ENCODE results near the gene BMPER.

BMPER gene

GRCh38 chr7:34036051-34036920, 130.9 kb downstream of the BMPER start:
- no peak for DNase-seq

DNA sequence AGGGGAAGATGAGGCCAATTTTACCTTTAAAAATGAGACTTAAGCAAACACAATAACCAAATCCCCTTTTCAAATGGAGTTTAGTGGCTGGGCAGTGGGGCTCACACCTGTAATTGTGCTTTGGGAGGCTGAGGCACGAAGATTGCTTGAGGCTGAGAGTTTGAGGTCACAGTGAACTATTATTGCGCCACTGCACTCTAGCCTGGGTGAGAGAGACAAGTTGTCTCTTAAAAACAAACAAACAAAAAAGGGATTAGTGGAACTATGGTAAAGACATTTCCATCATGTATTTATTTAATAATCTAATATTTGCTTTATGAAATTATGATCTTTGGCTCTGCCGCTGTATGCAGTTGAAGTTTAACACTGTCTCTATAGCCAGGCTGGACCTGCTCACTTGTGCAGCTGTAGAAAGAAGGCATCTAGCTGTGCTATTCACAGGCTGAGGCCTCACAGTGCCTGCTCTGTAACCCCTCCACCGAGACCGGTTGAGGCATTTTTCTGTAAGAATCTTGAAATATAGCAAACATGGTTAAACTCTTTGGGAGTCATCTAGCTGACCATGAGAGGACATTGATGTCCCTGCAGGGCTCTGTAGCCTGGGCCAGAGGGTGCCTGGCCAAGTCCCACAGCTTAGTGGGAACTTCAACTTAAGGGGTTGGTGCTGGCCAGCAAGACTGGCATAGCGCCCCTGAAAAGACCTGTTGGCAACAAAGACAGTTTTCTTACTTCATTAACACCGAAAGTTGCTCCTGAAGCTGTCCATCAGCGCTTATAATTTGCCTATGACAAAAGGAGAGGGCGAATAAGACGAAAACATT, 131.8 kb downstream of the BMPER start:
- no peak for DNase-seq

DNA sequence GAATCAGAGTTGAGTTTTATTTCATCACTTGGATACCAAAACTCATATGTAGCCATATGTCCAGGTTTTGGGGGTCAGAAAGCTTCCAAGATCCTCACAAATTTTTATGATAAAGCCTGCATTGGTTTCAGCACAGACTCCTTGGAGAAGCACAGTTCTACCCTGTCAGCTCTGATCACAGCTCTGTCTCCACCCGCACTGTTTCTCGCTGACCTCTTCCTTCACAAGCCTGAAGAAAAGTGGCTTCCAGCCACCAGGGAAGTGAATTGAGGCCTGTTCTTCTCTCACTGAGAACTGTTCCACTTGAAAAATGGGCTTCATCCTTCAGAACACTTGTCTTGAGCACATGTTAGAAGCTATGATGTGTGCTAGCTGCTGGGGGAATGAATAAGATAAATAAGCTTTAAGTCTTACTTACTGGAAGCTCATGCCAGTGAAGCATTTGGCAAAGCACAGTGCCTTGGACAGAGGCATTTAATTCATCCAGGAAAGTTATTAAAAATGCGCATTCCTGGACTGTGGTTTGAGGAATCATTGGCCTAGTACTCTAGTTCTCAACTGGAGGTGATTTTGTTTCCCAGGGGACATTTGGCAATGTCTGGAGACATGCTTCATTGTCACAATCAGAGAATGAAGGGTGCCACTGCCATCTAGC, 133.6 kb downstream of the BMPER start:
- DNase-seq = no peak

DNA sequence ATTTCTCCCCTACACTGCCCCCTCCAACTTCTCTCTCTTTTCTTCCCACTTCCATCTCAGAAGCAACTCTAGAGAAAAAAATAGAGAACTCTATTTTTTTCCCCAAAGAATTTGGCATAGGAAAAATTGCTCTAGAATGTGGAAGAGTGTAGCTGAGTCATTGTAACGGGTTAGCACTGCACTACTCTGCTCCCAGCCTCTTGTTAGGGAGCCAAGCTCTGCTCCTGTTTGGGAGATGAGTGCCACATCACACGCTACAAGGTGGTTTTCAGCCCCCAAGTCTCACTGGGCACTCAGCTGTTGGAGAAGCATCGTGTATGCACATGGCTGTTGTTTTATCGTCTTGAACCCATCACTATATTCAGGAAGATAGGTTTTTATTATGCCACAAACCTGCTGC, 136.4 kb downstream of the BMPER start:
- no peak for DNase-seq

GRCh38 chr7:34042406-34042805, 137.1 kb downstream of the BMPER start:
- DNase-seq = no peak

- no peak for DNase-seq
Observed at GRCh38 chr7:34043461-34044305, 138.3 kb downstream of the BMPER start.

DNA sequence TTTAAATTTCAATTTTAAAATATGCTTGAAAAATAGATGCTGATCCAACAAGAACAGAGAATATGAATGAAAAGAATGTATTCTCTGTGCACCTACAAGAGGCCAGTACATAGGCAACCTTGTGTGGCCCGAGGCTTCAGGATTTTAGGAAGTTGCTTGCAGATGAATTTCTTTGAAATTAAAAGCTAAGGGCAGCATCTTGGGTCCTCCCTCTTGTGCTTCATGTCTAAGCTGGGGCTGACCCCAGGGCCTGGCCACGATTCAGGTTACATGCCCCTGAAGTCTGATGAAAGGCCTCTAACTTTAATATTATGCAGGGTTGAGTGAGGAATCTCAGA, 138.9 kb downstream of the BMPER start:
- no peak for DNase-seq

GRCh38 chr7:34044734-34045353, 139.5 kb downstream of the BMPER start:
- no peak for DNase-seq

DNA sequence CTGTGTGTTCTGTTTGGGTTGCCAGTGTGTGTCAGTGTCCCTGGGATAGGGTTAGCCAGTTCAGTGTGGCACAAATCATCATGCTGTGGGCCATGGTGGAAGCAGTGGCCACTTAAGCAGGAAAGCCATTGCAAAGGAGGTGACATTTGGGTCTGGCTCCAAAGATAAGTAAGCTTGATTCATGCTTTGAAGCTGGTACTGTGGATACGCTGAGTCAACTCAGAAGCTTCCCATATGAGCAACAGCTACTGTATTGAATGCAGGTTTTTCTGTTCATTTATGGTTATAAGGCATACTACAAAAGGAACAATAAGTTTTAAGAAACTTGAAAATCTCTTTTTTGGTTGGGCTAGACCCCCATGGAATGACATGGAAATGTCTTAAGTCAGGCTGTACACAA, 143.1 kb downstream of the BMPER start:
- DNase-seq = no peak

DNA sequence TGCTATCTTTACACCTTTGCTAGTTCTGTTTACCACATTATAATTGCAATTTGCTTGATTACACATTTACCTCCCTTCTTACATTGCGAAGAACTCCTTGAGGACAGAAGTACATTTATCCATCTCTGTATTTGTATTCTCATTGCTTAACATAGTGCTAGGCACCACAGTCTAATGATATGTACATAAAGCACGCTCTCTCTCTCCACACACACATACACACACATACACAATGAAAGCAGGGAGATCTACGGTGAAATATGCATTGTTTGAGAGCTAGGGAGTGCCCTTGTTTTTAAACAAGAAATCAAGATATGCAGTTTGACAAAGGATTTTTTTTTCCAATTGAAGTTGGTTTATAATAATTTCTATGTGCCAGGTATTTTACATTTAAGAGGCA, 148.7 kb downstream of the BMPER start:
- DNase-seq = no peak

- no peak for DNase-seq
Observed at GRCh38 chr7:34057136-34057535, 151.8 kb downstream of the BMPER start.

DNA sequence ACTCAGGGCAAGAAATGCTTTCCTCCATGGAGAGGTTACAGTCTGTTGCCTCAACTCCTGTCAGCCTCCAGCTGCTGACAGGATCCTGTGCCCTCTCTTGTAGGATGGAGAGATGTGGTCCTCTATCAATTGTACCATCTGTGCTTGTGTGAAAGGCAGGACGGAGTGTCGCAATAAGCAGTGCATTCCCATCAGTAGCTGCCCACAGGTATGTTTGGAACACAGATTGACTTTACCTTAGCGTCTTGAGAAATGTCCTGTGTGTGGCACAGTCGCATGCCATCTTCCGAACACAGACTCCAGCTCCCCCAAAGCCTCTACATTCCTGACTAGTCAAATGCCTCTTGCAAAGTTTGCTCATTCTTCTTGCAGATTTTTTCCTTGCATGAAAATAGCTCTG, 152.6 kb downstream of the BMPER start:
- no peak for DNase-seq

DNA sequence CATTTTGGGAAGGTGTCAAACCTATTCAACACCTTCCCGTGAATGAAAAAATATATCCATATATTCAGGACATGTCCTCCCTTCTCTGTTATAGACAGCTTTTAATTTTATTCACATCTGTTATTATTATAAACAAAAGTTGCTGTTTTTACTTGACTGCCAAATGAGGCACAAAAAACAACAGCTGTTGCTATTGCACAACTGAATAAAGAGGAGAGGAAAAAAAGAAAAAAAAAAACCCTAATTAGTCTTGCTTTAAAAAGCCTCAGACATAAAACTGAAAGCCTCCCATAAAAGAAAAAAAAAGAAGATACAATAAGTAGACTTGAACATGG, 153.4 kb downstream of the BMPER start:
- no peak for DNase-seq

DNA sequence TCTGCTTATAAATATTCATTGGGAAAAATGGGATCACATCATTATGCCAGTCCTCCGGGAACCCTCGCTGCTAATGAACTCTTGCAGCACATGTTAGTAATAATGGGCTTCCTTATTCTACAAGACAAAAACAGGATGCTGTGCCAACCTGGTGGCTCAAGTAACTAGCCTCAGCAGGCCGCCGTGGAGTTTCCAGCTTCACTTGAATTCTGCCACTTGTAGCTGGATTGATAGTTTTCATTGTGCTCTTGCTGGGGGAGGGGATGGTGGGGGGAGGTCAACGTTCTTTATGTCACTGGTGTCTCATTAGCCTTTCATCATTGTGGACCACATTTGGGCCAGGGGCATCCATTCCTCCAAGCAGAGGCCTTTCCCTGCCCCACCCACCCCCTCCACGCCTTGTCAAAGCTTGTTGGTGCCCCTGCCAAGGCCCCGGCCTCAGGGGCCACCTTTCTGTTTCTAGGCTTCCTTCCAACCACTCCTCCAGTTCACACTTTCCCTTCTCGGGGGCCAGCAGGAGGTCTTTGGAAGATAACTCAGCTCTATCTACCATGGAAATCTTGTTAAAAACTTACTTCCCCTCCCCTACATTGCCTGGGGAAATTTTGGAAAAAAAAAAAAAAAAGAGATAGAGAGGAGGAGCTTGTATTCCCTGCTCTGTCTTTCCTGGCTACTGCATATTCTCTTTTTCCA, 153.9 kb downstream of the BMPER start:
- DNase-seq = no peak

DNA sequence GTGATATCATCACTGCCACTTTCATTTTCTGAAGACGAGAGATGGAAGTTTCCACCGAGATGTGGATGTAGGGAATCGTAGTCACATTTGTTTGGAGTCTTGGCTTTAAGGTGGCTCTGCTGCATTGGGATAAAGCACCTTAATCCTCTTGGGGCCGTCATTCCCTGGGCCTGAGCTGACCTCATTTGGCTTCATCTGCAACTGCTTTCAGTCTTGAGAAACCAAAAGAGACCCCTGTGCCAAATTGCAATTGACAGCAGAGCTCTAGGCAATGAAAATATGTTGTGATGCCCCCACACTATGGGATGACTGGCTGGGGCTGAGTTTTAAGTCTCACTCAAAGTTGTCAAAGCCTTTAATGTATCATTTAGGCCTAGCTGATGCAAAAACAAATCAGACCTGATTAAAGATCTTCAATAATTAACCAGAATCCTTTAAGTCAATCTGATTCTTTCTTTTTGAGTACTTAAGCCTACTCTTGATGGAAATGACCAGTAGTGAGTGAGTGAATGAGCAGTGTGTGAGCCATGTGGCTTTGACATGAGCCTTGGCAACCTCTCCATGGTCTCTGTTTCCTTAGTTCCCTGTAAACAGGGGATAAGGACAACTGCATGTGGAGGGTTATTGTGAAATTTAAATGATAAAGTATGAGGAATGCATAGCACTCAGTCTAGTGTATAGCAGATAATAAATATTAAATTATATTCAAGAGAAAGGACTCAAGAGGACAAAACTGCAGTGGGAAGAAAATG, 155.0 kb downstream of the BMPER start:
- DNase-seq = no peak

DNA sequence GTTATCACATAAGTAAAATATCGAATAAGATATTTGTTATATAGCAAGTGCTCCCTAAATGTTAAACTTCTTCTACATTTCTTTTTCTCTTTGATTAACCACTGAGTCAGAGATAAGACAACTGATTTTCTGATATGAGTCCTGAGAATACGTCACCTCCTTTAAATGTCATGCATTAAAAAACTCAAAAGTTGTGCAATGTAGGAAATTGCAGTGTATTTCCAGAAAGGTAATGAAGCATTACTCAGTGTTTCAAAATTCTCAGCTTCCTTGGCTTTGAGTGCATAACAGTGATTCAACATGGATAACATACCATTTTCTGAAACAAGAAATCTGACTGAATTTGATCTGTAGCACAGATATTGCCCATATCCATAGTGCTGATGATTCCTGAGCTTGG, 155.8 kb downstream of the BMPER start:
- no peak for DNase-seq

DNA sequence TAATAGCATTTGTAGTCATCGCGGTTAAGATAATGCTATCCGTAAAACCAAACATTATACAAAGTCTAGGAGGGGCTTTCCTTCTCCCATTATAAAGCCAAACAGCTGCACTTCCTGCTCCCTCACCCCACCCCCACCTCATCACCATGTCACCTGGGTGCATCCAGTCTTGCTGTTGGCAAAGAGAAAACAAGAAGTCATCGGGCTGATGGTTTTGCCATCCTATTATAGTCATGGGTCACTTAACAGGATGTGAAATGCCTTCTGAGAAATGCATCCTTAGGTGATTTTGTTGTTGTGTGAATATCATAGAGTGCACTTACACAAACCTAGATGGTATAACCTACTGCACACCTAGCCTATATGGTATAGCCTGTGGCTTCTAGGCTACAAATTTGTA, 157.0 kb downstream of the BMPER start:
- no peak for DNase-seq

DNA sequence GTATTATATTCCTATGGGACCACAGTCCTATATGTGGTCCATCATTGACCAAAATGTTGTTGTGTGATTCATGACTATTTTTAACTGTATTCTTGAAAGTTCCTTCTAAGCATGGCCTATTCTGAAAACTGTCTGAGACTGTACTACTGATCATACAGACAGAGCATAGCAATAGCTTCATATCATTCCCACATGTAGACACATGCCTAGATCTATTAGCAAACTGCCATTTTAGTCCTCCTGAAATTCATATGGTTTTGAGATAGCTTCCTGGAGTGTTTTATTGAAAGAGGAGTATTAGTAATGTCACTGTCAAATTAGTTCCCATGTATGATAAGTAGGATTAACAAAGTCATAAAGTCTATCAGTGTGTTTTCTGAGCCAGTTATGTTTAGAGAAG, 157.5 kb downstream of the BMPER start:
- no peak for DNase-seq

- no peak for DNase-seq
Observed at GRCh38 chr7:34064519-34065158, 159.3 kb downstream of the BMPER start.

- DNase-seq = no peak
Observed at GRCh38 chr7:34066411-34066810, 161.1 kb downstream of the BMPER start.
